ENCODE data around the gene GTSE1. TPM values are rescaled to one million over a fixed set of nuclear protein-coding genes. Genes with fewer than 3 reads are reported as not detected.

GTSE1 gene
- total and polyA plus RNA-seq, 2 of the 13 experiments (the other 11 are each of a cell fraction or from before 2014, with no cell fraction given): 10.7 to 13.5 TPM

GRCh38 chr22:46250035-46250782 lies 46.5 kb upstream of the GTSE1 start, which contains the start of gene CDPF1 (continued):
- TF ChIP-seq, protein P1, sequence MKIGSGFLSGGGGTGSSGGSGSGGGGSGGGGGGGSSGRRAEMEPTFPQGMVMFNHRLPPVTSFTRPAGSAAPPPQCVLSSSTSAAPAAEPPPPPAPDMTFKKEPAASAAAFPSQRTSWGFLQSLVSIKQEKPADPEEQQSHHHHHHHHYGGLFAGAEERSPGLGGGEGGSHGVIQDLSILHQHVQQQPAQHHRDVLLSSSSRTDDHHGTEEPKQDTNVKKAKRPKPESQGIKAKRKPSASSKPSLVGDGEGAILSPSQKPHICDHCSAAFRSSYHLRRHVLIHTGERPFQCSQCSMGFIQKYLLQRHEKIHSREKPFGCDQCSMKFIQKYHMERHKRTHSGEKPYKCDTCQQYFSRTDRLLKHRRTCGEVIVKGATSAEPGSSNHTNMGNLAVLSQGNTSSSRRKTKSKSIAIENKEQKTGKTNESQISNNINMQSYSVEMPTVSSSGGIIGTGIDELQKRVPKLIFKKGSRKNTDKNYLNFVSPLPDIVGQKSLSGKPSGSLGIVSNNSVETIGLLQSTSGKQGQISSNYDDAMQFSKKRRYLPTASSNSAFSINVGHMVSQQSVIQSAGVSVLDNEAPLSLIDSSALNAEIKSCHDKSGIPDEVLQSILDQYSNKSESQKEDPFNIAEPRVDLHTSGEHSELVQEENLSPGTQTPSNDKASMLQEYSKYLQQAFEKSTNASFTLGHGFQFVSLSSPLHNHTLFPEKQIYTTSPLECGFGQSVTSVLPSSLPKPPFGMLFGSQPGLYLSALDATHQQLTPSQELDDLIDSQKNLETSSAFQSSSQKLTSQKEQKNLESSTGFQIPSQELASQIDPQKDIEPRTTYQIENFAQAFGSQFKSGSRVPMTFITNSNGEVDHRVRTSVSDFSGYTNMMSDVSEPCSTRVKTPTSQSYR (CRISPR knock-in tag; IDR thresholded peaks at IDR 0.05; ENCODE audit: borderline replicate concordance): peak; percentile 31; the same call in 1 of the 2 replicates
- no peak; the same call in 1 of the 2 replicates for TF ChIP-seq ZBTB38 (CRISPR knock-in tag; IDR thresholded peaks at IDR 0.05)
- TF ChIP-seq SALL1 (CRISPR knock-in tag; IDR thresholded peaks at IDR 0.05): peak; percentile 66; the same call in 1 of the 2 replicates
- TF ChIP-seq ZNF263 (CRISPR knock-in tag; IDR thresholded peaks at IDR 0.05): no peak
- TF ChIP-seq, protein P2, sequence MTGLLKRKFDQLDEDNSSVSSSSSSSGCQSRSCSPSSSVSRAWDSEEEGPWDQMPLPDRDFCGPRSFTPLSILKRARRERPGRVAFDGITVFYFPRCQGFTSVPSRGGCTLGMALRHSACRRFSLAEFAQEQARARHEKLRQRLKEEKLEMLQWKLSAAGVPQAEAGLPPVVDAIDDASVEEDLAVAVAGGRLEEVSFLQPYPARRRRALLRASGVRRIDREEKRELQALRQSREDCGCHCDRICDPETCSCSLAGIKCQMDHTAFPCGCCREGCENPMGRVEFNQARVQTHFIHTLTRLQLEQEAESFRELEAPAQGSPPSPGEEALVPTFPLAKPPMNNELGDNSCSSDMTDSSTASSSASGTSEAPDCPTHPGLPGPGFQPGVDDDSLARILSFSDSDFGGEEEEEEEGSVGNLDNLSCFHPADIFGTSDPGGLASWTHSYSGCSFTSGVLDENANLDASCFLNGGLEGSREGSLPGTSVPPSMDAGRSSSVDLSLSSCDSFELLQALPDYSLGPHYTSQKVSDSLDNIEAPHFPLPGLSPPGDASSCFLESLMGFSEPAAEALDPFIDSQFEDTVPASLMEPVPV (CRISPR knock-in tag; IDR thresholded peaks at IDR 0.05): no peak; the same call in 1 of the 2 replicates
- no peak for TF ChIP-seq ZNF644 (CRISPR knock-in tag; IDR thresholded peaks at IDR 0.05; ENCODE audit: low read depth)
- TF ChIP-seq JARID2 (CRISPR knock-in tag; IDR thresholded peaks at IDR 0.05; ENCODE audit: insufficient replicate concordance): no peak
- TF ChIP-seq, protein P3, sequence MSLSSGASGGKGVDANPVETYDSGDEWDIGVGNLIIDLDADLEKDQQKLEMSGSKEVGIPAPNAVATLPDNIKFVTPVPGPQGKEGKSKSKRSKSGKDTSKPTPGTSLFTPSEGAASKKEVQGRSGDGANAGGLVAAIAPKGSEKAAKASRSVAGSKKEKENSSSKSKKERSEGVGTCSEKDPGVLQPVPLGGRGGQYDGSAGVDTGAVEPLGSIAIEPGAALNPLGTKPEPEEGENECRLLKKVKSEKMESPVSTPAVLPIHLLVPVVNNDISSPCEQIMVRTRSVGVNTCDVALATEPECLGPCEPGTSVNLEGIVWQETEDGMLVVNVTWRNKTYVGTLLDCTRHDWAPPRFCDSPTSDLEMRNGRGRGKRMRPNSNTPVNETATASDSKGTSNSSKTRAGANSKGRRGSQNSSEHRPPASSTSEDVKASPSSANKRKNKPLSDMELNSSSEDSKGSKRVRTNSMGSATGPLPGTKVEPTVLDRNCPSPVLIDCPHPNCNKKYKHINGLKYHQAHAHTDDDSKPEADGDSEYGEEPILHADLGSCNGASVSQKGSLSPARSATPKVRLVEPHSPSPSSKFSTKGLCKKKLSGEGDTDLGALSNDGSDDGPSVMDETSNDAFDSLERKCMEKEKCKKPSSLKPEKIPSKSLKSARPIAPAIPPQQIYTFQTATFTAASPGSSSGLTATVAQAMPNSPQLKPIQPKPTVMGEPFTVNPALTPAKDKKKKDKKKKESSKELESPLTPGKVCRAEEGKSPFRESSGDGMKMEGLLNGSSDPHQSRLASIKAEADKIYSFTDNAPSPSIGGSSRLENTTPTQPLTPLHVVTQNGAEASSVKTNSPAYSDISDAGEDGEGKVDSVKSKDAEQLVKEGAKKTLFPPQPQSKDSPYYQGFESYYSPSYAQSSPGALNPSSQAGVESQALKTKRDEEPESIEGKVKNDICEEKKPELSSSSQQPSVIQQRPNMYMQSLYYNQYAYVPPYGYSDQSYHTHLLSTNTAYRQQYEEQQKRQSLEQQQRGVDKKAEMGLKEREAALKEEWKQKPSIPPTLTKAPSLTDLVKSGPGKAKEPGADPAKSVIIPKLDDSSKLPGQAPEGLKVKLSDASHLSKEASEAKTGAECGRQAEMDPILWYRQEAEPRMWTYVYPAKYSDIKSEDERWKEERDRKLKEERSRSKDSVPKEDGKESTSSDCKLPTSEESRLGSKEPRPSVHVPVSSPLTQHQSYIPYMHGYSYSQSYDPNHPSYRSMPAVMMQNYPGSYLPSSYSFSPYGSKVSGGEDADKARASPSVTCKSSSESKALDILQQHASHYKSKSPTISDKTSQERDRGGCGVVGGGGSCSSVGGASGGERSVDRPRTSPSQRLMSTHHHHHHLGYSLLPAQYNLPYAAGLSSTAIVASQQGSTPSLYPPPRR (CRISPR knock-in tag; IDR thresholded peaks at IDR 0.05; ENCODE audit: borderline replicate concordance): 0 out of 2 replicates have a peak, but pooled peaks have one; percentile 38
- peak; percentile 86 for TF ChIP-seq THAP11 (CRISPR knock-in tag; IDR thresholded peaks at IDR 0.05)
- no peak for TF ChIP-seq NFRKB (IDR thresholded peaks at IDR 0.05)
- no peak for TF ChIP-seq PRDM4 (CRISPR knock-in tag; IDR thresholded peaks at IDR 0.05; ENCODE audit: borderline replicate concordance)
- TF ChIP-seq ZKSCAN5 (CRISPR knock-in tag; IDR thresholded peaks at IDR 0.05): no peak
- TF ChIP-seq, protein P4, sequence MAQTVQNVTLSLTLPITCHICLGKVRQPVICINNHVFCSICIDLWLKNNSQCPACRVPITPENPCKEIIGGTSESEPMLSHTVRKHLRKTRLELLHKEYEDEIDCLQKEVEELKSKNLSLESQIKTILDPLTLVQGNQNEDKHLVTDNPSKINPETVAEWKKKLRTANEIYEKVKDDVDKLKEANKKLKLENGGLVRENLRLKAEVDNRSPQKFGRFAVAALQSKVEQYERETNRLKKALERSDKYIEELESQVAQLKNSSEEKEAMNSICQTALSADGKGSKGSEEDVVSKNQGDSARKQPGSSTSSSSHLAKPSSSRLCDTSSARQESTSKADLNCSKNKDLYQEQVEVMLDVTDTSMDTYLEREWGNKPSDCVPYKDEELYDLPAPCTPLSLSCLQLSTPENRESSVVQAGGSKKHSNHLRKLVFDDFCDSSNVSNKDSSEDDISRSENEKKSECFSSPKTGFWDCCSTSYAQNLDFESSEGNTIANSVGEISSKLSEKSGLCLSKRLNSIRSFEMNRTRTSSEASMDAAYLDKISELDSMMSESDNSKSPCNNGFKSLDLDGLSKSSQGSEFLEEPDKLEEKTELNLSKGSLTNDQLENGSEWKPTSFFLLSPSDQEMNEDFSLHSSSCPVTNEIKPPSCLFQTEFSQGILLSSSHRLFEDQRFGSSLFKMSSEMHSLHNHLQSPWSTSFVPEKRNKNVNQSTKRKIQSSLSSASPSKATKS (CRISPR knock-in tag; IDR thresholded peaks at IDR 0.05): no peak
- TF ChIP-seq MED1 (CRISPR knock-in tag; IDR thresholded peaks at IDR 0.05): peak; percentile 57; the same call in 1 of the 2 replicates

All from HepG2 (cell line).